ENCODE data around the gene IL34. TPM values are rescaled to one million over a fixed set of nuclear protein-coding genes. Genes with fewer than 3 reads are reported as not detected.
"Not testable (repeated sequence)": the region's sequence is repeated elsewhere in the genome, so short reads cannot be mapped to it uniquely, and the experiment has no call there.

Gene IL34
- total RNA-seq, 4 donors from 2014 or later = 1.1 to 1.4 TPM; not detected in 2

GRCh38 chr16:70627696-70628095 lies 18.7 kb upstream of the IL34 start:
- H3K36me3 ChIP-seq = no peaks in the 10 kb centered on the region
- DNase-seq = no peak
- no peaks in the 10 kb centered on the region for H3K27me3 ChIP-seq
- WGBS, 2 donors (ENCODE audit: low coverage in 1 of 2) = 59 to 84% methylated on average over 3 of the region's 3 CpGs
- TF ChIP-seq EP300 (IDR thresholded peaks at IDR 0.05; ENCODE audit: low read depth) (no peak), POLR2AphosphoS5 (IDR thresholded peaks at IDR 0.05) (no peak), CTCF (IDR thresholded peaks at IDR 0.05) (no peak), POLR2A (IDR thresholded peaks at IDR 0.05) (no peak)
- in situ Hi-C loops (cut with MboI; ENCODE audit: low pct_ligation_motif_present in 1 of 4, low pct_unique_long_range_greater_than_20kb in 1 of 4, low sequenced_read_pairs in 3 of 4) (no loop called here), intact Hi-C loops (cut with DNase I; ENCODE audit: low total_unique reads) (no loop called here)
- H3K4me1 ChIP-seq = no peaks in the 10 kb centered on the region
- no peak overlapping the region for H3K27ac ChIP-seq
- peaks cover 0 to 11% of the 10 kb centered on the region in 2 donors for H3K9me3 ChIP-seq
- no peak overlapping the region for H3K4me3 ChIP-seq

- intact Hi-C loops (cut with DNase I; ENCODE audit: low total_unique reads) = loop anchor here (5.0 kb wide), 1 partner anchor 1341 kb away; no protein-coding TSS in a partner anchor
- Histone ChIP-seq H3K4me3 (no peak overlapping the region), H3K27me3 (no peaks in the 10 kb centered on the region), H3K9me3 (peaks cover 0 to 11% of the 10 kb centered on the region in 2 donors), H3K4me1 (peaks cover 0 to 3% (median 0%) of the 10 kb centered on the region in 4 donors), H3K27ac (peak overlapping the region in 1 of 4 donors; percentile 4), H3K36me3 (no peaks in the 10 kb centered on the region)
- in situ Hi-C loops (cut with MboI; ENCODE audit: low pct_ligation_motif_present in 1 of 4, low pct_unique_long_range_greater_than_20kb in 1 of 4, low sequenced_read_pairs in 3 of 4) = loop anchor here in 1 of 4 donors (10.0 kb wide), 1 partner anchor 46 kb away; no protein-coding TSS in a partner anchor
- DNase-seq = no peak
- no peak for TF ChIP-seq POLR2AphosphoS5 (IDR thresholded peaks at IDR 0.05)
- no peak for TF ChIP-seq EP300 (IDR thresholded peaks at IDR 0.05; ENCODE audit: low read depth)
- TF ChIP-seq POLR2A (IDR thresholded peaks at IDR 0.05) = no peak
- TF ChIP-seq CTCF (IDR thresholded peaks at IDR 0.05) = no peak
- 77 to 81% methylated on average over 2 to 3 of the region's 3 CpGs for WGBS, 2 donors (ENCODE audit: low coverage in 1 of 2)
These were observed 15.2 kb upstream of the IL34 start for GRCh38 chr16:70630960-70631745.

- Histone ChIP-seq H3K27ac (no peak overlapping the region), H3K36me3 (no peaks in the 10 kb centered on the region), H3K4me1 (peaks cover 0 to 3% (median 0%) of the 10 kb centered on the region in 4 donors), H3K27me3 (no peaks in the 10 kb centered on the region), H3K9me3 (peaks cover 0 to 11% of the 10 kb centered on the region in 2 donors), H3K4me3 (no peak overlapping the region)
- in situ Hi-C loops (cut with MboI; ENCODE audit: low pct_ligation_motif_present in 1 of 4, low pct_unique_long_range_greater_than_20kb in 1 of 4, low sequenced_read_pairs in 3 of 4) (loop anchor here in 1 of 4 donors (10.0 kb wide), 1 partner anchor 47 kb away; no protein-coding TSS in a partner anchor), intact Hi-C loops (cut with DNase I; ENCODE audit: low total_unique reads) (loop anchor here (5.0 kb wide), 1 partner anchor 1340 kb away; no protein-coding TSS in a partner anchor)
- no peak for TF ChIP-seq EP300 (IDR thresholded peaks at IDR 0.05; ENCODE audit: low read depth)
- no peak for TF ChIP-seq CTCF (IDR thresholded peaks at IDR 0.05)
- no peak for TF ChIP-seq POLR2AphosphoS5 (IDR thresholded peaks at IDR 0.05)
- no peak for TF ChIP-seq POLR2A (IDR thresholded peaks at IDR 0.05)
- 75 to 93% methylated on average over 2 to 5 of the region's 5 CpGs for WGBS, 2 donors (ENCODE audit: low coverage in 1 of 2)
- no peak for DNase-seq
These were observed 14.1 kb upstream of the IL34 start for GRCh38 chr16:70632273-70632672.

- H3K4me1 ChIP-seq, H3K27me3 ChIP-seq, H3K36me3 ChIP-seq, DNase-seq, H3K27ac ChIP-seq, H3K4me3 ChIP-seq: not testable (repeated sequence)
- in situ Hi-C loops (cut with MboI; ENCODE audit: low pct_ligation_motif_present in 1 of 4, low pct_unique_long_range_greater_than_20kb in 1 of 4, low sequenced_read_pairs in 3 of 4) = loop anchor here in 1 of 4 donors (10.0 kb wide), 1 partner anchor 49 kb away; no protein-coding TSS in a partner anchor
- 80 to 95% methylated on average over 1 to 10 of the region's 10 CpGs for WGBS, 2 donors (ENCODE audit: low coverage in 1 of 2)
- H3K9me3 ChIP-seq = peaks cover 0 to 11% of the 10 kb centered on the region in 2 donors
- intact Hi-C loops (cut with DNase I; ENCODE audit: low total_unique reads) = loop anchor here (5.0 kb wide), 1 partner anchor 1339 kb away; no protein-coding TSS in a partner anchor
These were observed 12.7 kb upstream of the IL34 start for GRCh38 chr16:70633617-70634016.

Measured in transverse colon (tissue), 4 donors.